ENCODE measurements around the gene BNC1.

BNC1 gene

DNA sequence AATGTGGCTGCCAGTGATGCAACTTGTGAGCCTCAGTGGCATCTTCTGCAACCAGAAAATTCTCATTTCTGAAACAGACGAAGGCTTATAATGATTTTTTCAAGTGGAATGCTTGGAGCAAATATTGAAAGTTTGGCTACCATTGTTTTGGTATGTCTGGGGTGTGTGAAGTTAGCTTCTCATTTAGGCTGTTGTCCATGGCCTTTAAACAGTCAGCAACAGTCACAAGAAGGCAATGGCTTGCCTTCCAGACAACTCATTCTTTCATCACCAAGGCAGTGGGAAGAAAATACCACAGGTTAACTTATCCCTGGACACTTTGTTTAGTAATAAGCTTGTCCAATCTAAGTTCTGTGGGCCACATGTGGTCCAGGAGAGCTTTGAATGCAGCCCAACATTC lies 4.7 kb upstream of the BNC1 start (continued):
- TF ChIP-seq, protein P1, sequence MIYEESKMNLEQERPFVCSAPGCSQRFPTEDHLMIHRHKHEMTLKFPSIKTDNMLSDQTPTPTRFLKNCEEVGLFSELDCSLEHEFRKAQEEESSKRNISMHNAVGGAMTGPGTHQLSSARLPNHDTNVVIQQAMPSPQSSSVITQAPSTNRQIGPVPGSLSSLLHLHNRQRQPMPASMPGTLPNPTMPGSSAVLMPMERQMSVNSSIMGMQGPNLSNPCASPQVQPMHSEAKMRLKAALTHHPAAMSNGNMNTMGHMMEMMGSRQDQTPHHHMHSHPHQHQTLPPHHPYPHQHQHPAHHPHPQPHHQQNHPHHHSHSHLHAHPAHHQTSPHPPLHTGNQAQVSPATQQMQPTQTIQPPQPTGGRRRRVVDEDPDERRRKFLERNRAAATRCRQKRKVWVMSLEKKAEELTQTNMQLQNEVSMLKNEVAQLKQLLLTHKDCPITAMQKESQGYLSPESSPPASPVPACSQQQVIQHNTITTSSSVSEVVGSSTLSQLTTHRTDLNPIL (CRISPR knock-in tag; IDR thresholded peaks at IDR 0.05; ENCODE audit: low read depth): no peak
- TF ChIP-seq ZNF70 (CRISPR knock-in tag; IDR thresholded peaks at IDR 0.05) (no peak), ISL1 (CRISPR knock-in tag; IDR thresholded peaks at IDR 0.05) (no peak)

- no peak for TF ChIP-seq POU6F1 (CRISPR knock-in tag; IDR thresholded peaks at IDR 0.05; ENCODE audit: borderline replicate concordance, low read depth)
- TF ChIP-seq ZC3H10 (CRISPR knock-in tag; IDR thresholded peaks at IDR 0.05): no peak
- TF ChIP-seq PATZ1 (CRISPR knock-in tag; IDR thresholded peaks at IDR 0.05; ENCODE audit: borderline replicate concordance): no peak
- no peak for TF ChIP-seq SNAI2 (CRISPR knock-in tag; IDR thresholded peaks at IDR 0.05)
- no peak for TF ChIP-seq ZNF8 (CRISPR knock-in tag; IDR thresholded peaks at IDR 0.05)
- no peak for TF ChIP-seq CSRNP3 (CRISPR knock-in tag; IDR thresholded peaks at IDR 0.05)
- no peak for TF ChIP-seq ZFP3 (CRISPR knock-in tag; IDR thresholded peaks at IDR 0.05)
- no peak for ATAC-seq
These were observed 3.9 kb upstream of the BNC1 start for GRCh38 chr15:83288381-83288801.

GRCh38 chr15:83287541-83288027 lies 3.1 kb upstream of the BNC1 start:
- no peak for TF ChIP-seq ESRRG (CRISPR knock-in tag; IDR thresholded peaks at IDR 0.05)
- no peak for TF ChIP-seq BACH2 (CRISPR knock-in tag; IDR thresholded peaks at IDR 0.05; ENCODE audit: borderline replicate concordance)
- TF ChIP-seq CSRNP3 (CRISPR knock-in tag; IDR thresholded peaks at IDR 0.05): no peak
- TF ChIP-seq ZNF565 (CRISPR knock-in tag; conservative IDR thresholded peaks at IDR 0.05; ENCODE audit: low read depth): no peak
- no peak for TF ChIP-seq GLIS3 (CRISPR knock-in tag; IDR thresholded peaks at IDR 0.05)
- TF ChIP-seq ZFP3 (CRISPR knock-in tag; IDR thresholded peaks at IDR 0.05): no peak
- no peak for TF ChIP-seq TSHZ2 (CRISPR knock-in tag; IDR thresholded peaks at IDR 0.05)
- no peak for TF ChIP-seq PPARA (CRISPR knock-in tag; IDR thresholded peaks at IDR 0.05; ENCODE audit: borderline replicate concordance)
- no peak for TF ChIP-seq PATZ1 (CRISPR knock-in tag; IDR thresholded peaks at IDR 0.05; ENCODE audit: borderline replicate concordance)
- no peak for TF ChIP-seq OSR1 (CRISPR knock-in tag; IDR thresholded peaks at IDR 0.05)
- TF ChIP-seq CSDC2 (CRISPR knock-in tag; IDR thresholded peaks at IDR 0.05): no peak
- TF ChIP-seq, protein P1 (CRISPR knock-in tag; IDR thresholded peaks at IDR 0.05; ENCODE audit: low read depth): no peak
- no peak for TF ChIP-seq ZNF8 (CRISPR knock-in tag; IDR thresholded peaks at IDR 0.05)
- no peak for TF ChIP-seq ZNF70 (CRISPR knock-in tag; IDR thresholded peaks at IDR 0.05)
- no peak for TF ChIP-seq ZC3H10 (CRISPR knock-in tag; IDR thresholded peaks at IDR 0.05)
- TF ChIP-seq TCF4 (CRISPR knock-in tag; IDR thresholded peaks at IDR 0.05; ENCODE audit: borderline replicate concordance): no peak
- no peak for TF ChIP-seq POU6F1 (CRISPR knock-in tag; IDR thresholded peaks at IDR 0.05; ENCODE audit: borderline replicate concordance, low read depth)
- no peak for TF ChIP-seq ARNTL (CRISPR knock-in tag; IDR thresholded peaks at IDR 0.05; ENCODE audit: borderline replicate concordance, low read depth)
- no peak for TF ChIP-seq ISL1 (CRISPR knock-in tag; IDR thresholded peaks at IDR 0.05)
- TF ChIP-seq RARB (CRISPR knock-in tag; IDR thresholded peaks at IDR 0.05): no peak
- peak; percentile 61 for ATAC-seq

All from SK-N-SH treated with all-trans-retinoic acid at 6 μM for 48 hours (cell line).